Cardiac atrium fibroblast (primary cell): ENCODE measurements around the gene PRR7. TPM values are rescaled to one million over a fixed set of nuclear protein-coding genes. Genes with fewer than 3 reads are reported as not detected.

Source experiments
- total RNA-seq: library from RNA; depleted of rRNA; stranded (reverse); fragments of >200 nt; gene quantifications from 2 replicates; pipeline ENCODE4 v1.2.3, GENCODE V29; 2015

Gene PRR7, protein sequence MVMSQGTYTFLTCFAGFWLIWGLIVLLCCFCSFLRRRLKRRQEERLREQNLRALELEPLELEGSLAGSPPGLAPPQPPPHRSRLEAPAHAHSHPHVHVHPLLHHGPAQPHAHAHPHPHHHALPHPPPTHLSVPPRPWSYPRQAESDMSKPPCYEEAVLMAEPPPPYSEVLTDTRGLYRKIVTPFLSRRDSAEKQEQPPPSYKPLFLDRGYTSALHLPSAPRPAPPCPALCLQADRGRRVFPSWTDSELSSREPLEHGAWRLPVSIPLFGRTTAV
- total RNA-seq = 28.3 and 30.3 TPM in 2 replicates

DNA sequence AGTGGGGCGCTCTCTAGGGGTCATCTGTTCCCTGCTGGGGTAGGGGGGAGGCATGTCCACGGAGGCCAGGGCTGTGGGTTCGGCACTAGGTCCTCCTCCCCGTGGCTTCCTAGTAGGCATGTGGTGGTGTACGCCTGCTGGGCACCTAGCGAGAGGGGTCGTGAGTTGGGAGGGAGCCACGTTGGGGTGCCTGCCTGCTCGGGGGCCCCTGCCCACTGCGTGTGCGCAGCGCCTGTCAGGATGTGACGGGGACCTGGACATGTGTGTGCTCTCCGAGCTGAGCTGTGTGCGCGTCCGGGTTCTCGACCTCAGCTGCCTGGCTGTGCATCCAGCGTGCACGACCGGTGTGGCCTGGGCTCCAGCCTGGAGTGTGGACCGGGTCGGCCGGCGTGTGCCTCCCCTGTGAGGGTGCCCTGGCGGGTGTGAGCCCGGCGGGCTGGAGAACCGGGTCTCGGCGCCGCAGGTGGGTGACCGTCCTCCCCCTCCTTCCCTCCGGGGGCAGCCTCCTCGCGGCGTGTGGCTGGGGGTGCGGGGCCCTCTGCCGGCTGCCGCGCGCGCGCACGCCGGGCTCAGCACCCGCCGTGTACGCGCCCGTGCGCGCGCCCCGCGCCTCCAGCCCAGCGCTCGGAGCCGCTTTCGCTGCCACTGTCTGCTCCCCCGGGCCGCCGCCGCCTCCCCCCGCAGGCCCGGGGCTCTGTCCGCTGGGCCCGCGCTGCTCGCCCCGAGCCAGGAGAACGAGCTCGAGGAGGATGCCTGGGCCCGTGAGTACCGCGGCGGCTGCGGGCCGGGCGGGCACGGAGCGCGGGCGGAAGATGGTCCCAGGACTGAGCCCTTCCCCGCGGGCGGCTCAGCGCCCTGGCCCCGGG is at the start of gene PRR7:
PRR7 (plus strand) TSS at position 615 of the 866 bp plus-strand sequence. CDS start 8,254 bp downstream, outside the sequence.

GRCh38 chr5:177399997-177400868 is 46.4 kb upstream of the PRR7 start, which contains the start of gene PFN3:
PFN3 (minus strand) TSS chr5:177400661; CDS start chr5:177400576, 85 bp downstream.

GRCh38 chr5:177409043-177409801 is 37.4 kb upstream of the PRR7 start, which contains the start of gene F12:
F12 (minus strand) TSS chr5:177409564; CDS start chr5:177409527, 37 bp downstream.

GRCh38 chr5:177426566-177427210 is 19.9 kb upstream of the PRR7 start, which contains the start of gene GRK6:
GRK6 (plus strand) TSS chr5:177426676; CDS start chr5:177426846, 170 bp downstream.

GRCh38 chr5:177473443-177474001 is 26.9 kb downstream of the PRR7 start, which contains the start of gene DBN1:
DBN1 (minus strand) TSS chr5:177473634; CDS start chr5:177473521, 113 bp downstream.

DNA sequence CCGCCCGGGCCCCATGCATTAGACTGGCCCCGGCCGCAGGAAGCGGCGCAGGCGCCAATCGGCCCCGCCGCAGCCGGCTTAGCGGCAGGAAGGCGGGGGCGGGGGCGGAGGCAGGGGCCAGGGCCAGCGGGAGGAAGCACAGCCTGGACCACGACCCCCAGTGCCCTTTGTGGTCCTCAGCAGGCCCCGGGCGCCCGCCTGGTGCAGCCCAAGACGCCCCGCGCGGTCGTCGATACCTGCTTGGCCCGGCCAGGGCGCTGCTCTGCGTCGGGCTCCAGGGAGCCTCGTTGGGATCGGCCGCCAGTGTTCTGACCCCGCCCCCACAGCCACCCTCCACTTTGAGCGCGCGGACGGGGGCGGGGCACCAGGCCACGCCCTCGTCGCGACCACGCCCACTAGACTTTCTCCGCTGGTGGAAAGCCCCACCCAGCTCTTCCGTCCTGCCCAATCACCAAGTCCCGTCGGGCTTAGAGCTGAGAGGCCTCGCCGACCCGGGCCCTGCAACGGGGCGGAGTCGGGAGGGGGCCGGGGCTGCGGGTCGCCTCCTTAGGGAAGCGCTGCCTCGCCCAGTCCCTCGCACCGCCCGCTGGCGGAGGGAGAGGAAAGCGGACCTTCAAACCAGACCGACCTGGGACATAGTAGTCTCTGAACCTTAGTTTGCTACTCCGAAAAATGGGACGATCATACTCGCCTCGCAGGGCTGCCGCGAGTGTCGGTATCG is 50.8 kb downstream of the PRR7 start, which contains the start of gene PDLIM7:
PDLIM7 (minus strand) TSS at position 313 of the 721 bp plus-strand sequence. CDS start 1,092 bp downstream, outside the sequence.

Other genes starting within 250 kb of the PRR7 start
- gene RAB24, start 143.1 kb upstream of the PRR7 start, total RNA-seq = 31.3 and 35.7 TPM in 2 replicates
- gene PRELID1, start 143.0 kb upstream of the PRR7 start, total RNA-seq = 111 and 122 TPM in 2 replicates
- 7.9 and 12.3 TPM in 2 replicates for gene MXD3, start 134.9 kb upstream of the PRR7 start, total RNA-seq
- 328 and 333 TPM in 2 replicates for gene LMAN2, start 95.1 kb upstream of the PRR7 start, total RNA-seq
- gene RGS14, start 88.9 kb upstream of the PRR7 start, total RNA-seq = 1.4 and 4.9 TPM in 2 replicates
- not detected in 2 replicates for gene SLC34A1, start 62.4 kb upstream of the PRR7 start, total RNA-seq
- gene PFN3, start 46.2 kb upstream of the PRR7 start, total RNA-seq = not detected in 2 replicates
- gene F12, start 37.2 kb upstream of the PRR7 start, total RNA-seq = not detected in 2 replicates
- 17.7 and 21.9 TPM in 2 replicates for gene GRK6, start 20.1 kb upstream of the PRR7 start, total RNA-seq
- gene DBN1, start 26.8 kb downstream of the PRR7 start, total RNA-seq = 139 and 144 TPM in 2 replicates
- gene PDLIM7, start 50.8 kb downstream of the PRR7 start, total RNA-seq = 169 and 204 TPM in 2 replicates
- gene DOK3, start 63.0 kb downstream of the PRR7 start, total RNA-seq = under 0.01 and 2.3 TPM in 2 replicates
- 114 and 118 TPM in 2 replicates for gene DDX41, start 70.1 kb downstream of the PRR7 start, total RNA-seq
- gene FAM193B, start 107.7 kb downstream of the PRR7 start, total RNA-seq = 23.8 and 24.9 TPM in 2 replicates
- gene TMED9, start 145.4 kb downstream of the PRR7 start, total RNA-seq = 178 and 244 TPM in 2 replicates
- 40.1 and 44.9 TPM in 2 replicates for gene B4GALT7, start 153.3 kb downstream of the PRR7 start, total RNA-seq